ENCODE results near the gene CACNA1C.
A peak's percentile ranks its signal among the peaks of the same experiment; 100 is the strongest.

CACNA1C gene

DNA sequence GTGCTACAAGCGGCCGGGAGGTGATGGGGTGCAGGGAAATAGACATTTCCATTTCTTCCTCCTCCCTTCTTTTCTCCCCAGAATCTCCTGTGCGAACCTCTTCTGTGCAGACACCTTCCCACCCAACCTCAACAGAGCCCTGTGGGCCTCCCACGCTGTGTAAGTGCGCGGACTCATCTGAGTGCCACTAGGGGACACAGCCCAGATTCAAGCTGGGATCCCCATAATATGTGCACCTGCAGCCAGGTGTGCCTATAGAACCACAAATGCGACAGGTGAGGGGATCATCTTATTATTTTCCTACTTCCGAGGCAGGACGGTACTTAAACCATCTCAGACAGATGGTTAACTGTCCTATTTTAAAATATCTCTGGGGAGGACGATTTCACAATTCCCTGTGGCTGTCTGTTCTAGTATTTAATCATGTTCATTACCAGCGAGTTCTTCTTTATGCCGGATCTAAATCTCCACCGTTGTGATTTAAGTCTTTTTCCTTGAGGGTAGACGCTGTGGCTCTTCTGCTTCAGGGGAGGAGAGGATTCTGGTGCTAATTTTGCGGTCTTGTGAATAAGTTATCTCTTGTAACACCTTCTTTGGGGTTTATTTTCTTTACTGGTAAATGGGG lies 17.2 kb upstream of the CACNA1C start:
- no peak for DNase-seq

DNA sequence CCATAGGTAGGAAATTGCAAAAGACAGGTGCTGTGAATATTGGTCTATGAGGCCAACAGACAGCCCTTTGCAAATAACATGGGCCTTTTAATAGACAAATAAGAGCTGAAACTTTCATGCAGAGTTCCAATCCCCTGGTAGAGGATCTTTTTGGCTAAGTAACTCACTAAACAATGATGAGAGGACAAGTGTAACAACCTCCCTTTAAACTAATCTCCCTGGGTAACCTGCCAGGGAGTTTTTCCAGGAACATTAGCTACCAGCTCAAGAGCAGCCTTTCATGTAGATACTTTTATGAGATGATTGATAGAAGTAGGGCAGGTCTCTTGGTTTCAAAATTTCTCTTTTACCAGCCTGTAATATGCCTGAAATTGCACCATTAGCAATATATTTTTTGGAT lies 13.8 kb upstream of the CACNA1C start:
- DNase-seq: no peak

DNA sequence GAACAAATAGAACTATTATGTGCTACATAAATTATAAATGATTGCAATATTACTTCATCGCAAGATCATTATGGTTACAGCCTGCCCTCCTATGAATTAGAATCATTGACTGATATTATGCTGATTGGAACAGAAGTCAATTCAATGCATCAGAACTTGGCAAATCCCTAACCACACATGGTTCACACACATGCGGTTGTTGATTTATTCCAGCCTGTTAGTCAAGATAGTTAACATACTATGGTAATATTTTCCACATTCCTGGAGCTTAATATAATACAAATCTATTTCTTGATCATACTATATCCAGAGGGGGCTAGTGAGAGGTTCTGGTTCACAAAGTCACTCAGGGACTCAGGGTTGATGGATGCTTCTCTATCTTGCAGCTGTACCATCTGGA lies 9.7 kb upstream of the CACNA1C start:
- no peak for DNase-seq

DNA sequence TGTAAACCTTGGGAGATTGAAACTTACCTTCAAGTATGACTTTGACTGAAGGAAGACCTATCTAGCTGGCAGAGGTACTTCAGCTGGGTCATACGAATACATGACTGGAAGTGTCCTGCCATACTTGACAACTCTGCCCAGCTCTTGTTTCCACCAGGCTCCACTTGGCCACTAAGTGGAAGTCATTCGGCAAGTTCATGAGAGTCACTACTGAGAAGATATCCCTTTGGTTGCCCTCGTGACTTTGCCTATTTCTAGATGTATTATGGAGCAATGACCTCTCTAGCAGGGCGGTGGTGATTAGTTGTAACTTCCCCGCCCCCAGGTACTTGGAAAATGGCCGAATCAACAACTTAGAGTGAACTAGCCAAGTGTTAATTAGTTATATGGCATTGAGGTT lies 8.6 kb upstream of the CACNA1C start:
- no peak for DNase-seq

DNA sequence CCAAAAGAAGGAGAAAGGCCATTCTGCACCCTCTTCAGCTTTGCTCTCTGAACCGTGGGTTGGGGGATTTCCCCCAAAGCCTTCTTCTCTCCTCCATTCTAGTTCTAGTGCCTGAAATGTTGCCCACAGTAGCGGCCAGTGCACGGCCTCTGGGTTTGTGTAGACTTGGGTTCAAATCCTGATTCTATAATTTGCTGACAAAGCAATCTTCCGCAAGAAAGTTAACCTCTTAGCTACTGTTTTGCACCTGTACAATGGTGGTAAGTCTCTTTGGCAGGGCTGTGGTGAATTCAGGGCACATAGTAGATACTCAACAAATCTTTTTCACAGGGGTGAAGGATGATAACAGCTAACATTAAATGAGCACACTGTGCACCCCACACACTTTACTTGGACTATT lies 5.8 kb upstream of the CACNA1C start:
- DNase-seq: no peak

DNA sequence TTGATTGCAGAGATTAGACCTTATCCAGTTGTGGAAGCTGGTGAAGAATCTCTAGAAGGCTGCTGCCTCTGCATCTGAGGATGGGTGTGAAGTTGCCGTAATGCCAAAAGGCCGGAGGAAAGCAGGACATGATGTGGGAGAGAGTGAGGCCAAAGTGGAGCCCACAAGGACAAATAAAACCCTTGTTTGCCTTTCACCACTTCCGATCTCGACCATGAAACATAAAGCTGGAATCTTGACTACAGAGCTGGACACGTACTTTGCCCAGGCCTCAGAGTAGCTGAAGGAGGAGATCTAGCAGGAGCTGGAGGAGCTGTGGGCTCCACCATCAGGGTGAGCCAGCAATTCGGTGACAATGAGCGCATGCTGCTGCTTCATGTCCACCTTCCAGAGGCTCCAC lies 5.0 kb upstream of the CACNA1C start:
- no peak for DNase-seq

DNA sequence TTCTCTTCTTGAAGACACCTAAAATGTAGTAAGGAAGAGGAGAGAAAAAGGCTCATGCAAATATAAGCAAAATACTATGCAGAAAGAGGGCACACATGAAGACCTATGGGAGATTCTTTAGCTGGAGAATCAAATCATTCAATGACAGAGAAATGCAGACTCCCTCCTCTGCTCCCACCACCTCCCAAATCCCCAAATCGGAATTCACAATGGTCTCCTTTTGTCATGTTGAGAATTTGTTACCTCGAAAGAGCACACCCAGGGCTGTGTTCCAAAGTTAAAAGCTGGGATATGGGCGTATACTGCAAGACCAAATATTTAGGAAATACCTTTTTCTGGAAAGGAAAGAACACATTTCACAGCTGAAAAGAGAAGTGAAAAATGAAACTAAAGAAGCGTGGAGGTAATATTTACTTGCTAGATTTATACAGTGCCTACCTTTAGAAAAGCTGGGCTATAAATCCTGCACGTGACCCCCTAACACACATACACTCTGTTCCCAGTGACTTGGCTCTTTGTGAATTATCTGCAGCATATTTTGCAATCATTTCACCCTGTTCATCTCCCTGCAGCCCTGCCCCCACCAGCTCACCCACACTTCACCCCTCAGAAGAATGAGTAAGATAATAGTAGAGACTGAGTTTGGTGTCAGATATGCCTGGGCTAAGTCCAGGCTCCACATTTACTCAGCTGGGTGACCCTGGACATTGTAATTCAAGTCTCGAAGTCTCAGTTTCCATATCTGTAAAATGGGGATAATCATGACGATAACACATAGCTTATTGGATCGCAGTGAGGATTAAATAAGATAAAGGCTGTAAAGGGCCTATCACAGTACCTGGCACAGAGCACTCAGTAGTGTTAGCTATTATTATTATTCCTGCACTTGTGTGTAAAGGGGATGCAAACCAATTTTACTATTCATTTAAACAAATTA lies 2.9 kb upstream of the CACNA1C start:
- DNase-seq: no peak

DNA sequence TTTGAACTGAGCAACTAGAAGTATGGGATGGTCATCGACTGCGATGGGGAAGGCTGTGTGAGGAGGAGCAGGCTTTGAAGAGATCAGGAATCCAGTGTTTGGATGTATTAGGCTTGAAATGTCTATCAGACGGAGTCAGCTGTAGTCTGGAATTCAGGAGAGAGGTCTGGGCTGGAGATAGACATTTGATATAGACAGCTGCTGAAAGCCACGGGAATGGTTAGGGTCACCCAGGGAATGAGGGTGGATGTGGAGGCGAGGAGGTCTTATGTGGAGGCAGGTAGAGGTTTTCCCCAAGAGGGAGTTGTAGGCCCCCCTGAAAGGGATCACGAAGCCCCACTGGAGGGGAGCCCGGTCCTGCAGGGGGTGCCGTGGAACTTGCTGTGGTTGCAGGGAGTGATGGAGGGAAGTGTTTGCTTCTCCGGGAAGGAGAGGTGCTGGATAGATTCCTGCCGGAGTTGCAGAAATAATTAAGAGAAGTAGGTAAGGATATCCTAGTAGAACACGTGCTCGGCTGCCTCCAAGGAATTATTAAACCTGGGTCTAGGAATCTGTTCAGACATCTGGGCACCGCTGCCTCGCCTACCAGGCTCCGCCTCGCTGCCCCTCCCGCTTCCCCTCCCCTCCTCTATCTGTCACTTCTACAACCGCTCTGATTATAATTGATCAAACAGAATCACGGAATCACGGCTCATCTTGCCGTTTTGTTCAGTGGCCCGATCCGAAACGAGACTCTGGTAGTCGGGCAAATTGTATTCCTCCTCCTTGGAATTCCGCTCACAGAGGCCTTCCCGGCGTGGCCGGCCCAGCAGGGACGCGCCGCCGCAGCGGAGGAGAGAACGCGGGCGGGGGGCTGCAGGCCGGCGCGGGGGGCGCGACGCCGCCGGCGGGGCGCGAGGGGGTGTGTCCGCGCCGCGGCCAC lies 826 bp upstream of the CACNA1C start:
- DNase-seq: no peak

DNA sequence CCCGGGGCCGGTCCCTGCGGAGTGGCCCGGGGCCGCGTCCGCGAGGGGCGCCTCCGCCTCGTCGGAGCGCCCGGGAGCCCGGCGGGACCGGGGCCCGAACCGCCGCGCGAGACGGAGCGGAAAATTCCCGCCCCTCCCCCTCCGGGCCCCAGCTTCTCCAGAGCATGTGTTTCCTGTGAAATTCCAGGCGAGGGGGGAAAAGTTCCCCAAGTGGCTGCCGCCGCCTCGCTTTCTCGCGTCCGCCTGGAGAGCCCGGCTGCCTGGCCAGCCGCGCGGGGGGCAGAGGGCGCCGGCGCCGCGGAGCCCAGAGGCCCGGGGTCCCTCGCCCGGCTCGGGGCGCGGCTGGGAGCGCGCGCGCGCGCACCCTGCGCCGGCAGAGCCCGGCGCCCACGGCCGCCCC lies 904 bp downstream of the CACNA1C start:
- no peak for DNase-seq

DNA sequence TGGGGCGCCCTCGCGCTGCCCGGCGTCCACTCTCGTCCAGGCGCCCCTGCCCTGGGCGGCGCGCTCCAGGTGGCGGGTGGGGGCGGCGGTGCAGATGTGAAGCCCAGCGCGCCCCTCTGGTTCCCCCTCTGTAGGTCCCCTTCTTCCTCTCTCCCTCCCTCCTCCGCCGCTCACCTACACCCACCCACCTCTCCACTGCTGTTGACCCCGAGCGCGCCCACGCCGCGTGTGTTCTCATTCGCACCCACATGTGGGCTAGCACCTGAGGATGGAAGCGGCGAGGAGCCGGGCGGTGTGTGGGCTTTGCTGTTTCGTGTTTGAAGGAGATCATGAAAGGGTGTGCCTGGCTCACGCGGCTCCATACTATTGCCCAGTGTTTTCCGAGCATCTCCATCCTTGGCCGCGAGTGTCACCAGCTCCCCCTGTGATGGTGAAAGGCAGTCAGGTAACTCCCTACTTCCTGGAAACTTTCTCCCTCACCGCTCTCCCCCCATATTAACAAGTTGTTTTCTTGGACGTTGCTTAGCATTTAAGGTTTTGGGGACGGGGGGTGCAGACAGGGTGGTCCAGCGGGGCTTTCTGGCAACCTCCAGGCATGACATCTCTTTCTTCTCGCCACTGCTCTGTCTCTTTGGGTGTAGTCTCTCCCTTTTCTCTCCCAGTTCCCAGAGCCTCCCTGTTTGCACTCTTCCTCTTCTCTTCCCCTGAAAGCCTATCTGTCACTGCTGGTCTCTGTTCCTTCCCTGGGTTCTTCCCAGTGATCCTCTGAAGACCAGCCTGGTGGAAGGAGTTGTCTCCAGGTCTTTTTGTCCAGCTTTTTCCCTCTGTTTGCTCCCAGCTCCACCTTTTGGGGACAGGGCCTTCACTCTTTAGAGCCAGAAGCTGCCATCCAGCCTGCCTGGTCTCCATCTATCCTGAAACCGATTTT lies 1.6 kb downstream of the CACNA1C start:
- no peak for DNase-seq

DNA sequence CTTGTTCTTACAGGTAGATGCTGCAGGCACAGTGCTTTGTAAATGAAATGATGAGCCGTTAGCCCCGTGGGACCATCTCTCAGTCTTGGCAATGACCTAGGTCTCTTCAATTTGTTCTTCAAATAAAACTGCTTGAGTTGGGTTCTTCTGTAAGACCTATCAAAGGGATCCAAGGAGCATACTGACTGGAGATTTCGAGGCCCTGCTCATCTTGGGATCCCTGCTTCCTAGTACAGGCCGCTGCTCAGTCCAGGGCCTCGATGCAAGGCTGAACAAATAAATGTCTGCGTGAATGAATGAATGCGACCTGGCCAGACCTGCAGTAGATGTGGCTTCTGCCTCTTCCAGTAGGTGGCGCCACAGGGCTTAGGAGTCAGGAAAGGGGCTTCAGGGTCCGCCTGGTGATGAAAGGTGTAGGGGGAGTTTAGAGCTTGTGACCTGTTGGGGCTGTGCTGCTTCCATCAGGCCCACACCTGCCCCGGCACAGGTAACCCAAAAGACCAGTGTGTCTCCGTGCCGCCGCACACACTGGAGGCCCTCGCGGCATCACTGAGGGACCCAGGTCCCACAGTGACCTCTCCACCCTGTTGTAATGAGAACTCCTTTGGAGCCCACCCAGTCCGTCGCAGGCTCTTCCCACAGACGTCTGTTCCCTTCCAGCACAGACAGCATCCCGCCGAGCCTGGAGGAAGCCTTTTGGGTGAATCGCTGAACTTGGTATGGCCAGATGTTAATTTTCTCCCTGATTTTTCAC lies 4.4 kb downstream of the CACNA1C start:
- DNase-seq: peak; percentile 30

DNA sequence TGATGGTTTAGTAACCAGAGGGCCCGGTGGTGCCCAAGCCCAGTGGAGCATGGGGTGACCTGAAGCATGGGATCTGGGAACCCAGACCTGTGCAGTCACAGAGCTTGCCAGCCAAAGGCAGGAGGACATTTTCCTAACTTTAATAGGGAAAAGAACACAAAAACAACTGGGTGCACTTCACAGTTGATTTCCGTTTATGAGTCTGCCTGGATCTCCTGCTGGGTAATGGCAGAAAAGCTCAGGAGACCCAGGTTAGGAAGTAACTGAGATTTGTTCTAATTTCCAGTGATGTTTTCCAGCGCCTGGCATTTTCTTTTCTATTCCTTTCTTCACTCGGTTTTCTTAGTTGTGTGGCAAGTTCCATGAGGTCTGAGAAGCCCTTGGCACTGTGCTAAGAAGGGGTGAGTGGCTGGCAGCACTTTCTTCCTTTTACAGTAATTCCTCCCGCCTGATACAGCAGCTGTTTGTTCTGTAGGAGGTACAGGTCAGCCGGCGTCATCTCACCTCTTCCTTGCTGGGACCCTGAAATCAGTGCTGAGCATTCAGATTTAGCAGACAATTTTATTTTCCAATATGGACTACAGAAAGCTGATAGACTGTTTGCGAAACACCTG lies 5.1 kb downstream of the CACNA1C start:
- no peak for DNase-seq

DNA sequence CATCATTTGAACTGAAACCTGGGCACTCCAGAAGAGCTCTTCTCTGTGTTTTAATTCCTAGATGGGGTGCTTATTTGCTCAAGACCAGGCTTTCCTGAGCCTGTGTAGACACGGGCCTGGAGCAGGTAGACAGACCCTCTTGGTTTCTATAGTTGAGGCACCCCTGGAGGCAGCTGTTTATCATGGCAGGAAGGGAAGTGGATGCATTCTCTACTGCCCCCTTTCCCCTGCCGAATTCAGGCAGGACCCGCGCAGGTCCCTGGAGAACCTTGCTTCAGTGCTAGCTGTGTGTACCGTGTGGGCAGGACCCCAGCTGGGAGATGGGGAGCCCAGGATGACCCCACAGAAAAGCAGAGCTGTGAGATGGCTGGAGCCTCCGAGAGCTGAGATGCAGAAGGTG lies 6.0 kb downstream of the CACNA1C start:
- no peak for DNase-seq

DNA sequence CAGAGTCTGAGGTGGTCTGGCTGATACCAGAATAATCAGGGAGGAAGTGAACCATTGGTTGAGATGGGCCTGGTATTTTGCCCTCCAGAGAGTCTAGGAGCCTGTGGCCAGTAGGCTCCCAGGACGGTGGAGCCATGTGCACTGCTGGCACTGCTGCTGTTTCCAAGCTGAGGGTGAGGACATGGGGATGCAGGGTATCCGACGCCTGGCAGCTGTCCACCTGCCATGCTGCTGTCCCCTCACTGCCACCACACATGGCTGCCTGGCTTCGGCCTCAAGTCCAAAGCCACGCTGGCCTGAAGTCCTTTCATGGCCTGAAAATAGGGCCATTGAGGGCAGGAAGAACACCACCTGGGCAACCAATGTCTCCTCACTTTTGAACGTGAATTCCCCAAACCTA lies 8.6 kb downstream of the CACNA1C start:
- no peak for DNase-seq

DNA sequence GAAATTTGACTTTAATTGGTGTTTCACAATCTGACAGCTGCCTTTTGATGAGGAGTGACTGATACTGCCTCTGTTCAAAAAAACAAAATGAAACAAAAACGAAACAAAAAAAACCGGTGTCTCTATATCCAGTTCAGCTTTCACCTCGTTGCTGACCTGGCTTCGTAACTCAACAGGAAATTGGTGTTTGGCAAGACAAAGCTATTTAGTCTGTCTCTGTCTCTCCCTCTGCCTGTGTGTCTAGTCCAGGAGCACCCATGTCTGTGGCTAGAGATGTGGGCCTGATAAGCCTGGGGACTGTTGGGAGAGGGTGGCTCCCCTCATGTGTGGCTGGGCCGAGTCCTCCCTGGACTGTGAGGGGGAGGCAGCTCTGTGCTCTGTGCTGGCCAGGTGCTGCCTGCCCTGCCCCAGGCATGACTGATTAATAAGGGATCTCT lies 11.3 kb downstream of the CACNA1C start:
- peak; percentile 42 for DNase-seq

DNA sequence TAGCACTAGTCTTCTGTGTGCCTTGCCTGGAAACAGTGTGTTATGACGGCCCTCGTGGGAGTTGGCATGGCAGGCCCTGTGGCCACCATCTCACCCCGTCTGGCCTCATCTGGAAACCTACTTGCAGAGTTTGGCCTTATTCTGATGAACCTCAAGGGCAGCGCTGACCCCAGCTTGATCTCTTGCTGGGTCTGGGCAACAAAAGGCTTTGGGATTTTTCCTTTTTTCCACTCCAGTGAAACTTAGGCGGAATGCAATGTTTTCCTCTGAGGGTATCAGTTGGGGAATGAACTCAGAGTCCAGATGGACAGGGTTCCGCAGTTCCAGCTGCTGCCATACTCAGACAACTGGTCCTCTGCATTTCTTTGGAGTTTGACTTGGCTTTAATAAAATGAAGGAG lies 15.9 kb downstream of the CACNA1C start:
- no peak for DNase-seq

DNA sequence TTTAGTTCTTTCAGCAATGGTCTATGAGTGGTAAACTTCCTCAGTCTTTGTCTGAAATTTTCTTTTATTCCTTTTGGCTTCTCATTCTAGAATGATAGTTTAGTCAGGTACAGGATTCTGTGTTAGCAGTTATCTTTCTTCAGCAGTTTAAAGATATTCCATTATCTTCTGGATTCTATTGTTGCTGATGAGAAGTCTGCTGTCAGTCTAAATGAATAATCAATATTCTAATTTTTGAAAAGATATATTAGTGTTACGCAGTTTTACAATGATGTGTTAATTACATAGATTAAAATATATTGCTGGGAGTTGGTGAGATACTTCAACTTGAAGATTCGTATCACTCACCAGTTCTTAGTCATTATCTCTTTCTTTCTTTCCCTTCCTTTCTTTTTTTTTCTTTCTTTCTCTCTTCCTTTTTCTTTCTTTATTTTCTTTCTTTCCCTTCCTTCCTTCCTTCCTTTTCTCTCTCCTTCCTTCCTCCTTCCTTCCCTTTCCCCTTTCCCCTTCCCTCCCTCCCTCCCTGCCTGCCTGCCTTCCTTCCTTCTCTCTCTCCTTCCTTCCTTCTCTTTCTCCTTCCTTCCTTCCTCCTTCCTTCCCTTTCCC lies 17.8 kb downstream of the CACNA1C start:
- DNase-seq: no peak

DNA sequence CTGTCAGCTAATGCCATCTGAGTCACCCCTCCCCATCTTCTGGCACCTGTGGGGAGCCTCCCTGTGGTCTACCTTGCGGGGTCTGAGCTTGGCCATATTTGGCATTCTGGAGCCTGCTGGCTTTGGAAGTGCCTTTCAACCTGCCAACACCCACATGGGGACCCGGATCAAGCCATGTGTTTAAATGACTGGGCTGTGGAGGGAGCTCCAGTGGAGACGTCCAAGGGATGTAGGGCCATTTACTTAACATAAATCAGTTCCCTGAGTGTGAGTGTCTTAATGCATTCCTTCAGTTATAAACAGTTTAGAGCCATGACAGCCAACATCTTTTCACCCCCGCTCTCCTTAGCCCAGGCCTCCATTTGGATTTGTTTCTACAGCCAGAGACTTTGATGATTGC lies 22.0 kb downstream of the CACNA1C start:
- DNase-seq: no peak

DNA sequence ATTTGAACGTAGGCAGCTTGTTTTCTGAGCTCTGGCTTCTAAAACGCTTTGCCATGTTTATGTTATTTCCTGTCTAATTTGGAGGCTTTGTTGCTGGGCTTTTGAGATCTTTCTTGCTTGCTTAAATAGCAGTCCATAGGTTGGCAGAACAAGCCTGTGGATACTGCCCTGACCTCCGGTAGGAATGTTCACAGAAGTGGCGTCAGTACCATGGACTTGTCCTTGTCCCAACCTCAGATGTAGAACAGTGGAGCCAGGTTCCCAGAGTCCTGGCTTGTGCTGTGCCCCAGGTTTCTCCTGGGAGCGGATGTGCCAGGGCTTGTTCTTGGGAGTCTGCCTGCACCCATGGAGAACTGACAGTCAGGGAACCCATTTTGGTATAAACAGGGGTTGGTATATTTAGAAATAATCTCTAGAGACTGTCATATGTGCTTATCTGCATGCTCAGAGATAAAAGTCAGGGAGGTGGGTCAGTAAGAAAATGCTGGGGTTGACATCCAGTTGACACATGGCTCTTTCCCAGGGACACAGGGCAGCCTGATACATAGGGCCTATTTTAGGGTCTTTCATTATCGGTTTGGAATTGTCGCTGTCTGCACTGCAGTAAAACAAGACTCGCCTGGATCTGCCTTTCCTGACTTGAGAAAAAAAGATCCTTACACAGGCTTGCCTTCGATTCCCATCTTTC lies 22.9 kb downstream of the CACNA1C start:
- no peak for DNase-seq

DNA sequence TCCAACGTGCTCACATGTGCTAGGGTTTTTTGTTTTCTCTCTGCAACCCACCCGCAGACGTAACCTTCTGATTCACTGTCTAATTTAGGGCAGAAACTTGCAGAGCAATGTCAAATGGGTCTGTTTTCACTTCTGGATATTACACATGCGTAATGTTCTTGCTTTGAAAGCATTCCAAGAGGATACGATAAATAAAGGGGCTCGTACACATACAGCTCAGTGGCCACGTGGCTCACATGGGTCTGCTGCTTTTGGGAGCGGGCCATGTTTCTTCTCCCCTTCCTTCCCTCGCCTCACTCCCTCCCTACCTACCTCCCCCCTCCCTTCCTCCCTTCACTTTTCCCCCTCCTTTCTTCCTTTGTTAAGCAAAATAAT lies 23.4 kb downstream of the CACNA1C start:
- no peak for DNase-seq
